Osteoblast (primary cell): ENCODE data around the gene ALOXE3. TPM values are rescaled to one million over a fixed set of nuclear protein-coding genes. Genes with fewer than 3 reads are reported as not detected.
"Not testable (repeated sequence)": the region's sequence is repeated elsewhere in the genome, so short reads cannot be mapped to it uniquely, and the experiment has no call there.

Experiments
- DNase-seq: peaks from one replicate; pipeline ENCODE4 v3.0.0; 2011; ENCODE audit warnings: low spot score, mixed read lengths; ENCODE audit not compliant: insufficient read length; ENCODE audit errors: missing footprints
- H2AFZ ChIP-seq: 2 replicates; pipeline ENCODE4 v1.6.0; 2011; ENCODE audit warnings: mild to moderate bottlenecking, low read length
- H3K27ac ChIP-seq: 2 replicates; pipeline ENCODE4 v1.5.1; 2011; ENCODE audit warnings: mild to moderate bottlenecking, low read depth, low read length, moderate library complexity
- H3K27me3 ChIP-seq: 2 replicates; pipeline ENCODE4 v1.6.0; 2012; ENCODE audit warnings: mild to moderate bottlenecking, control low read depth, inconsistent platforms, low read length, moderate library complexity; ENCODE audit not compliant: insufficient read depth
- H3K36me3 ChIP-seq: 2 replicates; pipeline ENCODE4 v1.5.1; 2011; ENCODE audit warnings: mild to moderate bottlenecking, low read length, control low read depth, moderate library complexity; ENCODE audit not compliant: insufficient read depth
- H3K4me1 ChIP-seq: 2 replicates; pipeline ENCODE4 v1.5.1; 2011; ENCODE audit warnings: mild to moderate bottlenecking, low read length, control low read depth, moderate library complexity; ENCODE audit not compliant: insufficient read depth
- H3K4me2 ChIP-seq: 2 replicates; pipeline ENCODE4 v1.6.0; 2011; ENCODE audit warnings: mild to moderate bottlenecking, low read length; ENCODE audit not compliant: insufficient read depth
- H3K4me3 ChIP-seq: fragments of 200-600 bp; sonication (generic); 3 replicates; pipeline ENCODE4 v1.5.1; 2012; ENCODE audit warnings: mild to moderate bottlenecking, low read length, inconsistent platforms; ENCODE audit not compliant: insufficient read depth
- H3K79me2 ChIP-seq: 2 replicates; pipeline ENCODE4 v1.6.0; 2012; ENCODE audit warnings: mild to moderate bottlenecking, low read length, control low read depth, inconsistent platforms; ENCODE audit not compliant: insufficient read depth
- H3K9me3 ChIP-seq: 2 replicates; pipeline ENCODE4 v1.5.1; 2011; ENCODE audit warnings: low read depth, low read length, control low read depth
- H4K20me1 ChIP-seq: 2 replicates; pipeline ENCODE4 v1.6.0; 2012; ENCODE audit warnings: mild to moderate bottlenecking, low read length, control low read depth; ENCODE audit not compliant: insufficient read depth
- CTCF ChIP-seq: IDR thresholded peaks from 2 replicates; pipeline ENCODE4 v1.5.1; 2011; ENCODE audit warnings: mild to moderate bottlenecking, low read depth, low read length, moderate library complexity; ENCODE audit errors: extremely low read depth
- total RNA-seq: library from RNA; depleted of rRNA; stranded (reverse); fragments of >200 nt; gene quantifications from 2 replicates; pipeline ENCODE4 v1.2.3, GENCODE V29; 2012

Gene ALOXE3
- total RNA-seq, 1 donor = not detected

DNA sequence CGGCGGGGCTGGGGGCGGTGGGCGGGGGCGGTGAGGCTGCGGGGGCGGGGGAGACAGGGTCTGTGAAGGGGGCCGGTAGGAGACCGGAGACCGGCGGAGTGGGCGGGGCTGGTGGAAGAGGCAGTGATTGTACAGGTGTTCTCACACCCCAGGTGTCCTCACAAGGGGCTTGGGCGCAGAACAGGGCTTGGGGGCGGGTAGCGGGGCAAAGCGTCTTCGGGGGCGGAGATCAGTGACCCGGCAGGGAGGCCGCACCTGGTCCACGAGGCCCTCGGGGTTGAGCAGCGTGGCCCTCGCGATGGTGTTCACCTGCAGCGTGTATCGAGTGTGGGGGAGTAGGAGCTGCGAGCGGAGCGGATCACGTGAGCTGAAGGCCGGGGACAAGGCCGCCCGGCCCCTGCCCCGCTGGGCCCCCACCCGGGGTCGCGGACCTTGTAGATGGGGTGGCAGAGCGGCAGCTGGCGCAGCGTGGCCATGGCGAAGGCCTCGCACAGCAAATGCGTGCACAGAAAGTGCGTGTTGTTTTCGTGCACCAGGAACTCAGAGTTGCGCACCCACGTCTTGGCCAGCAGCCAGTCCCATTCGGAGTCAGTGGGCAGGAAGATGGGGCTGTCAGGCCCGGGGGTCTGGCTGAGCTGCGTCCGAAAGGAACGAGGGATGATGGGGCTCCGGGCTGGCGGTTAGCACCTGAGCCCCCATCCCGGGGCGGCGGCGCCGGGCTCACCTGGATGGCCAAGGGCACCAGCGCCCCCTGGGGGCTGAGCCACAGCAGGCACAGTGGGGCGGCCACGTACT lies 8.5 kb downstream of the ALOXE3 start:
- Histone ChIP-seq H4K20me1 (no peaks in the 10 kb centered on the region), H3K4me2 (peak overlapping the region; percentile 41), H3K27me3 (peaks cover 35% of the 10 kb centered on the region), H3K4me3 (no peak overlapping the region), H2AFZ (no peak overlapping the region), H3K4me1 (no peaks in the 10 kb centered on the region), H3K36me3 (no peaks in the 10 kb centered on the region), H3K79me2 (no peaks in the 10 kb centered on the region), H3K9me3 (no peaks in the 10 kb centered on the region), H3K27ac (no peak overlapping the region)
- DNase-seq = peak; percentile 60
- TF ChIP-seq CTCF = peak; percentile 64

- no peak for TF ChIP-seq CTCF
- H3K4me3 ChIP-seq = no peak overlapping the region
- H3K9me3 ChIP-seq = no peaks in the 10 kb centered on the region
- H4K20me1 ChIP-seq = no peaks in the 10 kb centered on the region
- no peaks in the 10 kb centered on the region for H3K4me1 ChIP-seq
- no peak for DNase-seq
- H3K4me2 ChIP-seq = no peak overlapping the region
- no peaks in the 10 kb centered on the region for H3K36me3 ChIP-seq
- H3K27me3 ChIP-seq = peaks cover 27% of the 10 kb centered on the region
- no peaks in the 10 kb centered on the region for H3K79me2 ChIP-seq
- H2AFZ ChIP-seq = no peak overlapping the region
- no peak overlapping the region for H3K27ac ChIP-seq
Measured at GRCh38 chr17:8108972-8109660, 9.2 kb downstream of the ALOXE3 start.

DNA sequence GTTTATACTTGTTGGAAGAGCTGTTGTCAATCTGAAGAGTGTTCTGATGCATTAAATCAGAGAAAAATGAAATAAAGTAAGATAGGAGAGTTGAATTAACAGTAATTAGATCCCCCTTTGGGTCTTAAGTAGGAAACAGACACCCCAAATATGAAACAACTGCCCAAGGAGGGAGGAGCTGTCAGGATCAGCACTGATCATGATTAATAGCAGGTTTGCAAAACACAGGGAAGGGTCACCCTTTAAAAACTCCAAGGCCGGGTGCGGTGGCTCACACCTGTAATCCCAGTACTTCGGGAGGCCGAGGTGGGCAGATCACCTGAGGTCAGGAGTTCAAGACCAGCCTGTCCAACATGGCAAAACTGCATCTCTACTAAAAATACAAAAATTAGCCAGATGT lies 11.3 kb downstream of the ALOXE3 start:
- DNase-seq, H3K79me2 ChIP-seq, H3K4me2 ChIP-seq, H2AFZ ChIP-seq, H3K9me3 ChIP-seq, H3K4me3 ChIP-seq, H4K20me1 ChIP-seq, H3K27ac ChIP-seq, H3K36me3 ChIP-seq, H3K4me1 ChIP-seq: not testable (repeated sequence)
- peaks cover 13% of the 10 kb centered on the region for H3K27me3 ChIP-seq

DNA sequence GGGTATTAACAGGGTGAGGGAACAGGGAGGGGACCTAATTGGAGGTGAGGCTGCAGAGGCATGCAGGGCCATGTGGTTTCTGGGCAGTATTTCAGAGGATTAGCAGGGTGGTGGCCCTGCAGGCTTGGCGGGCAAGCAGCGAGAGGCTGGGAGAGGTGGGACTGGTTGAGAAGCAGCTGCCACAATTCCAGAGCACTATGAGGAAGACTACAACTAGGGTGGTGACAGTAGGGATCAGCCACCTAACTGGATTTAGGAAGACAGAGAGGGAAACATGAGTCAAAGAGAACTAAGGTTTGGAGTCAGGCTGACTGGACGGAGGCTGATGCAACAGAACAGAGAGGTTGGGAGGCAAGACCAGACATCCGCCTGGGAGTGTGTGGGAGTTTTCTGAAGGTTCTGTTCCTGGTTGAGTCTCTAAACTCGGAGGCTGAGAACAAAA lies 12.3 kb downstream of the ALOXE3 start:
- Histone ChIP-seq H2AFZ (peak overlapping the region; percentile 37), H3K36me3 (no peaks in the 10 kb centered on the region), H3K4me3 (no peak overlapping the region), H3K27me3 (peaks cover 12% of the 10 kb centered on the region), H3K27ac (no peak overlapping the region), H3K4me2 (no peak overlapping the region), H4K20me1 (no peaks in the 10 kb centered on the region), H3K79me2 (no peaks in the 10 kb centered on the region), H3K4me1 (no peaks in the 10 kb centered on the region), H3K9me3 (no peaks in the 10 kb centered on the region)
- peak; percentile 79 for DNase-seq
- TF ChIP-seq CTCF = no peak
